Heart left ventricle (tissue), 16 donors: ENCODE data around the gene ZNF334. TPM values are rescaled to one million over a fixed set of nuclear protein-coding genes. Genes with fewer than 3 reads are reported as not detected.

ENCODE experiments used
- ATAC-seq, 4 donors: fragments of 200-7000 bp; cut with Tn5 transposase; one replicate each; pipeline ENCODE4 v1.9.1; 2020 to 2022; ENCODE audit warnings: moderate library complexity in 4 of 4, mild to moderate bottlenecking in 3 of 4, moderate number of reproducible peaks in 1 of 4
- DNase-seq, 5 donors: peaks; one replicate each; pipeline ENCODE4 v3.0.0-alpha.2; 2020
- H3K27ac ChIP-seq, 12 donors: fragments of 200-600 bp; sonication (generic) in 4 of 12; one replicate each; pipeline versions ENCODE4 v1.5.0 to v1.8.0; 2016 to 2022; ENCODE audit warnings: mild to moderate bottlenecking in 2 of 12
- H3K27me3 ChIP-seq, 9 donors: fragments of 200-600 bp; sonication (generic) in 2 of 9; one replicate each; pipeline versions ENCODE4 v1.5.1 to v1.8.0; 2016 to 2022; ENCODE audit warnings: mild to moderate bottlenecking in 3 of 9
- H3K36me3 ChIP-seq, 9 donors: fragments of 200-600 bp; sonication (generic) in 2 of 9; one replicate each; pipeline versions ENCODE4 v1.5.0 to v1.8.0; 2018 to 2022; ENCODE audit warnings: mild to moderate bottlenecking in 2 of 9
- H3K4me1 ChIP-seq, 12 donors: fragments of 200-600 bp; sonication (generic) in 4 of 12; one replicate each; pipeline versions ENCODE4 v1.5.0 to v1.8.0; 2016 to 2022; ENCODE audit warnings: mild to moderate bottlenecking in 3 of 12
- H3K4me3 ChIP-seq, 12 donors: fragments of 200-600 bp; sonication (generic) in 4 of 12; one replicate each; pipeline versions ENCODE4 v1.5.0 to v1.8.0; 2017 to 2022; ENCODE audit warnings: mild to moderate bottlenecking in 9 of 12, moderate library complexity in 4 of 12
- H3K9me3 ChIP-seq, 12 donors: fragments of 200-600 bp; sonication (generic) in 4 of 12; one replicate each; pipeline versions ENCODE4 v1.5.0 to v1.8.0; 2016 to 2022; ENCODE audit warnings: mild to moderate bottlenecking in 1 of 12
- POLR2A ChIP-seq, 2 donors: fragments of 450-650 bp; IDR thresholded peaks; one replicate each; pipeline ENCODE4 v1.6.1; 2017; ENCODE audit warnings: antibody characterized with exemption in 2 of 2, mild to moderate bottlenecking in 2 of 2, moderate library complexity in 2 of 2
- WGBS, 4 donors: extraction: QIAGEN DNeasy Blood & Tissue Kit in 2 of 4; methylation state at CpG; one replicate each; pipeline versions ENCODE4 v1.1.5 to v1.1.7; 2013 to 2018; 5-methylcytosine and 5-hydroxymethylcytosine counted together
- intact Hi-C, 10 donors: fragments of 100-400 bp; cut with DNase I; formaldehyde crosslinking; loops; one replicate each; pipeline versions ENCODE4 v1.11.1 to v1.14.2; 2022
- polyA plus RNA-seq, 2 donors: library from polyadenylated mRNA; stranded (reverse); fragments of 200-250 nt; gene quantifications; one replicate each; pipeline ENCODE4 v1.2.3, GENCODE V29; 2013
- total RNA-seq, 9 donors: library from RNA; depleted of rRNA in 2 of 9; stranded (reverse); fragments of >200 nt in 2 of 9; fragmentation: NEBNext Ultra II Directional in 3 of 9; extraction: Animal tissue kit (Norgen Biotek cat#: 25700) in 3 of 9; gene quantifications; one replicate each; pipeline versions ENCODE4 v1.1.0 to v1.2.4, GENCODE V29; 2016 to 2023
- TF ChIP-seq, protein P1 (sequence below), 12 donors: fragments of 200-600 bp; sonication (generic) in 4 of 12; IDR thresholded peaks; one replicate each; pipeline versions ENCODE4 v1.5.0 to v1.8.0; 2018 to 2022; ENCODE audit warnings: antibody characterized with exemption in 12 of 12, mild to moderate bottlenecking in 5 of 12
- donor health status: ischemic (EF 13 %, LVEDD 7.1; RV severe dilation, severe dysfunction).
- donor health status: healthy with polysubstance abuse.
- donor health status: DM: no; HTN: yes; CAD: no.
- donor health status: DM: no; HTN: no; CAD: no.
- donor health status: ischemic (EF 25% LVEDD 6.9; RV normal size, moderate dysfunction).
- donor health status: ischemic (EF 25% LVEDD 5.7; RV mildly dilated, moderate dysfunction).
- donor health status: healthy.
- donor health status: DM: yes; HTN: yes; CAD: no.
- donor health status: ischemic (EF 35%, LVEDD 5.7; RV mildly dilated, moderate dysfunction).
- donor health status: nonischemic (EF 11% LVEDD 7.7; RV severe dilation, severe dysfunction).
- donor health status: DM: yes; HTN: yes; CAD: no.
- donor health status: PGD.
- donor health status: ischemic (EF 29% LVEDD 5.4; RV normal size, mild dysfunction).
- donor health status: nonischemic (EF 23%, LVEDD 6.1; RV moderate dilation, normal function).

ZNF334 gene
- total and polyA plus RNA-seq, 11 donors = 0.31 to 2.5 (median 1.0) TPM

GRCh38 chr20:46549188-46549972 lies 36.0 kb upstream of the ZNF334 start:
- WGBS, 4 donors = 87 to 90% (median 88%) methylated on average over 4 of the region's 4 CpGs
- Histone ChIP-seq H3K27ac (no peak overlapping the region), H3K4me1 (peaks cover 0 to 32% (median 0%) of the 10 kb centered on the region in 12 donors), H3K36me3 (no peaks in the 10 kb centered on the region), H3K4me3 (no peak overlapping the region), H3K27me3 (peaks cover 0 to 11% (median 0%) of the 10 kb centered on the region in 9 donors), H3K9me3 (no peaks in the 10 kb centered on the region)
- DNase-seq (no peak), ATAC-seq (no peak)
- TF ChIP-seq, protein P1, sequence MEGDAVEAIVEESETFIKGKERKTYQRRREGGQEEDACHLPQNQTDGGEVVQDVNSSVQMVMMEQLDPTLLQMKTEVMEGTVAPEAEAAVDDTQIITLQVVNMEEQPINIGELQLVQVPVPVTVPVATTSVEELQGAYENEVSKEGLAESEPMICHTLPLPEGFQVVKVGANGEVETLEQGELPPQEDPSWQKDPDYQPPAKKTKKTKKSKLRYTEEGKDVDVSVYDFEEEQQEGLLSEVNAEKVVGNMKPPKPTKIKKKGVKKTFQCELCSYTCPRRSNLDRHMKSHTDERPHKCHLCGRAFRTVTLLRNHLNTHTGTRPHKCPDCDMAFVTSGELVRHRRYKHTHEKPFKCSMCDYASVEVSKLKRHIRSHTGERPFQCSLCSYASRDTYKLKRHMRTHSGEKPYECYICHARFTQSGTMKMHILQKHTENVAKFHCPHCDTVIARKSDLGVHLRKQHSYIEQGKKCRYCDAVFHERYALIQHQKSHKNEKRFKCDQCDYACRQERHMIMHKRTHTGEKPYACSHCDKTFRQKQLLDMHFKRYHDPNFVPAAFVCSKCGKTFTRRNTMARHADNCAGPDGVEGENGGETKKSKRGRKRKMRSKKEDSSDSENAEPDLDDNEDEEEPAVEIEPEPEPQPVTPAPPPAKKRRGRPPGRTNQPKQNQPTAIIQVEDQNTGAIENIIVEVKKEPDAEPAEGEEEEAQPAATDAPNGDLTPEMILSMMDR (IDR thresholded peaks at IDR 0.05) = no peak
- TF ChIP-seq POLR2A (IDR thresholded peaks at IDR 0.05) = no peak
- intact Hi-C loops = no loop called here

DNA sequence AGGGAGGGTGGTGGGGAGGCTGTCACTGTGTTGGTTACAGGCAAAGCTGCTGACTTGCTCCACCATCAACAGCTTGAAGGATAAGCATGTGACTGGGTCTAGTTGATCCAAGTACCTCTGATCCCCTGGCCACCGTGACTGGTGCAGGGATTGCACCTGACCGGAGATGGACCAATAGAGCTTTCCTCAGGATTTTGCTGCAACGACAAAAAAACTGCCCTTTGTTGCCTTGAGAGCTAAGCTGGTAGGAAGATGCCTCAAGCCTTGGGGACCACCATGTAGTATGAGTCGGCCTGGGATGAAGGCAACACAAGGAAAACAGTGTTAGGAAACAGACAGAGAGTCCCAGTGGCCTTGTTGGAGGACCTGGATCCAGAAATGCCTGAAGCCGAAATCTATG lies 35.3 kb upstream of the ZNF334 start:
- H3K27me3 ChIP-seq = peaks cover 0 to 15% (median 0%) of the 10 kb centered on the region in 9 donors
- no peak overlapping the region for H3K27ac ChIP-seq
- TF ChIP-seq, protein P1 (IDR thresholded peaks at IDR 0.05) = no peak
- no peak for TF ChIP-seq POLR2A (IDR thresholded peaks at IDR 0.05)
- H3K36me3 ChIP-seq = no peaks in the 10 kb centered on the region
- no peaks in the 10 kb centered on the region for H3K9me3 ChIP-seq
- 78 to 88% (median 82%) methylated on average over 5 of the region's 5 CpGs for WGBS, 4 donors
- DNase-seq = no peak
- no peak for ATAC-seq
- H3K4me3 ChIP-seq = no peak overlapping the region
- peaks cover 0 to 32% (median 0%) of the 10 kb centered on the region in 12 donors for H3K4me1 ChIP-seq
- intact Hi-C loops = no loop called here

- ATAC-seq (no peak), DNase-seq (no peak)
- 80 to 86% (median 85%) methylated on average over 6 of the region's 6 CpGs for WGBS, 4 donors
- peaks cover 0 to 16% (median 0%) of the 10 kb centered on the region in 9 donors for H3K27me3 ChIP-seq
- no peaks in the 10 kb centered on the region for H3K36me3 ChIP-seq
- H3K4me3 ChIP-seq = no peak overlapping the region
- H3K27ac ChIP-seq = no peak overlapping the region
- intact Hi-C loops = no loop called here
- peaks cover 0 to 27% (median 0%) of the 10 kb centered on the region in 12 donors for H3K4me1 ChIP-seq
- TF ChIP-seq POLR2A (IDR thresholded peaks at IDR 0.05) = no peak
- TF ChIP-seq, protein P1 (IDR thresholded peaks at IDR 0.05) = no peak
- H3K9me3 ChIP-seq = no peaks in the 10 kb centered on the region
These were observed 34.6 kb upstream of the ZNF334 start for GRCh38 chr20:46547995-46548394.

DNA sequence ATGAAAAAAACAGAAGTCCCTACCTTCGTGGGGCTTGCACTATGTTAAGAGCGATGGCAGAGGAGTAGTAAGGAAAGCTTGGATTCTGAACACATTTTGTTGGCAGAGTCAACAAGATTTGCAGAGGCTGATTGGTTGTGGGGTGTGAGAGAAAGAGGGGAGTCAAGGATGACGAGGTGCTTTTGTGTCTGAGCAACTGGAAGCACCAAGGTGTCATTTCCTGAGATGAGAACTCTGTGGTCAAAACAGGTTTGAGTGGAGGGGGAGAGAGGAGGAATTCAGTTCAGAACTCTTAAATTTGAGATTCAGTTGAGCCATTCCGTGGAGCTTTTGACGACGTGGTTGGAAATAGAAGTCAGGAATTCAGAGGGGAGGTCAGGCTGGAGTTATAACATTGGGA lies 33.6 kb upstream of the ZNF334 start:
- TF ChIP-seq, protein P1 (IDR thresholded peaks at IDR 0.05) = no peak
- TF ChIP-seq POLR2A (IDR thresholded peaks at IDR 0.05) = no peak
- intact Hi-C loops = no loop called here
- no peak for ATAC-seq
- Histone ChIP-seq H3K27ac (no peak overlapping the region), H3K9me3 (no peaks in the 10 kb centered on the region), H3K4me1 (peaks cover 0 to 16% (median 0%) of the 10 kb centered on the region in 12 donors), H3K36me3 (no peaks in the 10 kb centered on the region), H3K4me3 (no peak overlapping the region), H3K27me3 (peaks cover 0 to 18% (median 0%) of the 10 kb centered on the region in 9 donors)
- WGBS, 4 donors = 70 to 77% (median 74%) methylated on average over 6 of the region's 6 CpGs
- no peak for DNase-seq
